C4-2B (cell line): ENCODE data around the gene PCMTD2.
A peak's percentile ranks its signal among the peaks of the same experiment; 100 is the strongest.

ENCODE experiments used
- H3K27ac ChIP-seq: fragments of 450-650 bp; 2 replicates; pipeline ENCODE4 v1.5.1; 2017
- CTCF ChIP-seq: fragments of 450-650 bp; conservative IDR thresholded peaks from 2 replicates; pipeline ENCODE4 v1.5.1; 2017; ENCODE audit warnings: mild to moderate bottlenecking
- ZFX ChIP-seq: fragments of 450-650 bp; IDR thresholded peaks from 2 replicates; pipeline ENCODE4 v1.6.1; 2017

The PCMTD2 gene

GRCh38 chr20:64247970-64248841 is 7.3 kb upstream of the PCMTD2 start:
- H3K27ac ChIP-seq: no peak overlapping the region
- TF ChIP-seq CTCF: no peak
- no peak for TF ChIP-seq ZFX

- H3K27ac ChIP-seq: no peak overlapping the region
- no peak for TF ChIP-seq ZFX
- TF ChIP-seq CTCF: no peak
Observed at GRCh38 chr20:64250027-64250426, 5.5 kb upstream of the PCMTD2 start.

- TF ChIP-seq CTCF: no peak
- TF ChIP-seq ZFX: no peak
- no peak overlapping the region for H3K27ac ChIP-seq
Observed at GRCh38 chr20:64253000-64253383, 2.6 kb upstream of the PCMTD2 start.

- no peak overlapping the region for H3K27ac ChIP-seq
- TF ChIP-seq ZFX (no peak), CTCF (no peak)
Observed at GRCh38 chr20:64253443-64253842, 2.1 kb upstream of the PCMTD2 start.

DNA sequence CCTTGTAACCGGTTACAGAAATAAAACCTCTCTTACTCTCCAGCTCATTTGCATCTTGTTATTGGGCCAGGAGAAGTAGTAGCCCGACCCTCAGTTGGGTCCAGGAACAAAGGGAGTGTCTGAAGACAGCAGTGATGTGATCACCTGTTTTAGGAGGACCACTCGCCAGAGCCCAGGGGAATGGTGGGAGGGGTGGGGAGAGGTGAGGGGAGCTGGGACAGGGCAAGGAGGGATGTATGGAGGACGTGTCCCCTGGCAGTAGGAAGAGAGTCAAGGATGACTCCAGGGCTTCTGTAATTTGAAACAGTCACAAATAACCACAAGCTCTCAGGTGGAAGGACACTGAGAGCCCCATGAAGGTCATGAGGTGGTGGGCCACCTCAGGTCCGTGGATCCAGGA is 1.4 kb upstream of the PCMTD2 start:
- TF ChIP-seq CTCF (no peak), ZFX (no peak)
- H3K27ac ChIP-seq: no peak overlapping the region

DNA sequence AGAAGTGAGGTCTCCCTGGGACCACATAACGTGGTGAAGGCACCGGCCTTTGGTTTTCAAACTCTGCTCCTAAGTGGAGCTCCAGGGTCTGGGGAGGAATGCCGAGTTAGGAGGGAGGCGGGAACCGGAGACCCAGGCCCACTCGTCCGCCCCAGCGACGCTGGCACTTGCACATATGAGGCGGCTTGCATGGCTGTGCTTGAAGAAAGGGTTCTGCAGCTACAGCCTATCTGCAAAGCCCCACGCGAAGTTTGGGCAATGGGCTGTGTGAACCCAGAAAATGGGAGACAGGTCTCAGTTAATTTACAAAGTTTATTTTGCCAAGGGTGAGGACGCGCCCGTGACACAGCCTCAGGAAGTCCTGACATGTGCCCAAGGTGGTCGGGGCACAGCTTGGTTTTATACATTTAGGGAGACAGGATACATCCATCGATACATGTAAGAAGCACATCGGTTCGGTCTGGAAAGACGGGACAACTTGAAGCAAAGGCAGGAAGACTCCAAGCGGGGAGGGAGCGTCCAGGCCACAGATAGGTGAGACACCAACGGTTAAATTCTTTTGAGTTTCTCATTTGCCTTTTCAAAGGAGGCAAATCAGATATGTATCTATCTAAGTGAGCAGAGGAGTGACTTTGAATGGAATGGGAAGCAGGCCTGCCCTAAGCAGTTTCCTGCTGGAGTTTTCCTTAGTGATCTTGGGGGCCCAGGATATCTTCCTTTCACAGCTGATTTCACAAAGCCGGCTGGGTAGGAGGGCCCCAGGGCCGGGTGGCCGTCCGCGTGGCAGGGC is 782 bp upstream of the PCMTD2 start:
- TF ChIP-seq CTCF (no peak), ZFX (no peak)
- H3K27ac ChIP-seq: peak overlapping the region; percentile 85
